MV-4-11 (cell line): ENCODE results near the gene TK1.
"Not testable (repeated sequence)": the region's sequence is repeated elsewhere in the genome, so short reads cannot be mapped to it uniquely, and the experiment has no call there.

Source experiments
- DNase-seq: peaks from one replicate; lab custom pipeline; 2025; lab: John Stamatoyannopoulos, UW

The TK1 gene

GRCh38 chr17:78186692-78187595 lies at the start of gene TK1, which contains the start of gene AFMID:
TSS of gene TK1 (minus strand) at chr17:78187052. CDS start at chr17:78186994, 58 bp downstream.
TSS of gene AFMID (plus strand) at chr17:78187362. CDS start at chr17:78187371, 9 bp downstream.
- peak; percentile 95 for DNase-seq

- no peak for DNase-seq
Observed at GRCh38 chr17:78235885-78236284, 49.0 kb upstream of the TK1 start.

- not testable (repeated sequence) for DNase-seq
Observed at GRCh38 chr17:78235022-78235421, 48.2 kb upstream of the TK1 start.

GRCh38 chr17:78234261-78234865 lies 47.5 kb upstream of the TK1 start:
- no peak for DNase-seq

GRCh38 chr17:78233678-78234077 lies 46.8 kb upstream of the TK1 start:
- no peak for DNase-seq

GRCh38 chr17:78232859-78233173 lies 46.0 kb upstream of the TK1 start:
- no peak for DNase-seq

GRCh38 chr17:78231991-78232858 lies 45.4 kb upstream of the TK1 start:
- DNase-seq, result no peak

GRCh38 chr17:78230996-78231935 lies 44.4 kb upstream of the TK1 start, which contains the start of gene TMEM235:
TSS of gene TMEM235 (plus strand) at chr17:78231631. CDS start at chr17:78232024, 393 bp downstream.
- no peak for DNase-seq

- no peak for DNase-seq
Observed at GRCh38 chr17:78230252-78230962, 43.6 kb upstream of the TK1 start.

GRCh38 chr17:78228176-78228575 lies 41.3 kb upstream of the TK1 start:
- no peak for DNase-seq

GRCh38 chr17:78227455-78227916 lies 40.6 kb upstream of the TK1 start:
- peak; percentile 24 for DNase-seq

- peak; percentile 36 for DNase-seq
Observed at GRCh38 chr17:78226759-78227454, 40.1 kb upstream of the TK1 start.

- DNase-seq, result no peak
Observed at GRCh38 chr17:78226055-78226758, 39.4 kb upstream of the TK1 start.

- no peak for DNase-seq
Observed at GRCh38 chr17:78225088-78225865, 38.4 kb upstream of the TK1 start.

- no peak for DNase-seq
Observed at GRCh38 chr17:78224231-78225087, 37.6 kb upstream of the TK1 start.

- no peak for DNase-seq
Observed at GRCh38 chr17:78223765-78224164, 36.9 kb upstream of the TK1 start.

GRCh38 chr17:78223061-78223460 lies 36.2 kb upstream of the TK1 start:
- no peak for DNase-seq
